HepG2 (cell line): ENCODE measurements around the gene NLRC4. TPM values are rescaled to one million over a fixed set of nuclear protein-coding genes. Genes with fewer than 3 reads are reported as not detected.

Experiments
- ATAC-seq: fragments of 200-7000 bp; cut with Tn5 transposase; 3 replicates; pipeline ENCODE4 v1.9.1; 2020; ENCODE audit warnings: mild to moderate bottlenecking, moderate library complexity
- BruUV-seq: library from RNA; stranded (reverse); fragments of 400-500 nt; replicated peaks from 2 replicates; lab custom pipeline; 2021; lab: Mats Ljungman, UMichigan
- CTCF ChIA-PET: fragments of 300-600 bp; formaldehyde crosslinking; extraction: SDS; loops from one replicate; lab custom pipeline; 2021; ENCODE audit warnings: low total read pairs, inconsistent platforms, low intra/inter-chr PET ratio; lab: Yijun Ruan, JAX
- POLR2A ChIA-PET: fragments of 350-600 bp; sonication (Branson Sonifier 250); formaldehyde crosslinking; loops from one replicate; lab custom pipeline; 2020; ENCODE audit warnings: antibody characterized with exemption, inconsistent platforms; lab: Yijun Ruan, JAX
- DNase-seq: peaks from one replicate; pipeline ENCODE4 v3.0.0-alpha.2; 2015; ENCODE audit warnings: low spot score
- FAIRE-seq: peaks from 3 replicates; lab custom pipeline; 2011; peaks lifted over from hg19 to GRCh38; lab: Jason Lieb, UNC
- H2AFZ ChIP-seq: one replicate; pipeline ENCODE4 v1.6.1; 2011; ENCODE audit warnings: low read length, inconsistent platforms
- H3K27ac ChIP-seq: fragments of 300-600 bp; 3 replicates; pipeline ENCODE4 v1.8.0; 2011; ENCODE audit warnings: mixed run types, mild to moderate bottlenecking, mixed read lengths, low read length, inconsistent platforms; ENCODE audit not compliant: insufficient read depth; ENCODE audit errors: extremely low read length
- H3K27me3 ChIP-seq, 2 experiments: fragments of 200-600 bp in 1 of 2; 2 replicates in 1 of 2; 3 replicates in 1 of 2; pipeline versions ENCODE4 v1.6.0 to v1.8.0; 2011; ENCODE audit warnings: low read length in 2 of 2, mild to moderate bottlenecking in 2 of 2, moderate library complexity in 2 of 2, inconsistent platforms in 1 of 2; ENCODE audit not compliant: insufficient read depth in 2 of 2, control insufficient read depth in 1 of 2
- H3K36me3 ChIP-seq, 2 experiments: fragments of 200-600 bp in 1 of 2; replicated peaks in 1 of 2; 2 replicates in 1 of 2; 3 replicates in 1 of 2; pipeline versions ENCODE4 v1.5.1 to v1.8.0; 2011; ENCODE audit warnings: low read length in 2 of 2, inconsistent platforms in 1 of 2; ENCODE audit not compliant: insufficient read depth in 2 of 2, control insufficient read depth in 1 of 2
- H3K4me1 ChIP-seq: 2 replicates; pipeline ENCODE4 v1.5.1; 2012; ENCODE audit warnings: low read length, inconsistent platforms; ENCODE audit not compliant: insufficient read depth
- H3K4me2 ChIP-seq: 2 replicates; pipeline ENCODE4 v1.6.0; 2011; ENCODE audit warnings: low read depth, low read length, inconsistent platforms
- H3K4me3 ChIP-seq, 3 experiments: fragments of 200-600 bp in 1 of 3; sonication (generic), shearing (Covaris generic) in 1 of 3; replicated peaks in 1 of 3; 2 replicates each; pipeline ENCODE4 v1.5.1; 2011 to 2016; ENCODE audit warnings: low read length in 3 of 3, inconsistent platforms in 2 of 3, low read depth in 2 of 3, mild to moderate bottlenecking in 2 of 3, control low read depth in 1 of 3, mixed read lengths in 1 of 3; ENCODE audit not compliant: insufficient read depth in 1 of 3
- H3K79me2 ChIP-seq: one replicate; pipeline ENCODE4 v1.6.1; 2011; ENCODE audit warnings: low read length, inconsistent platforms; ENCODE audit not compliant: insufficient read depth
- H3K9ac ChIP-seq: 2 replicates; pipeline ENCODE4 v1.6.0; 2011; ENCODE audit warnings: mild to moderate bottlenecking, low read depth, low read length, inconsistent platforms; ENCODE audit not compliant: insufficient read depth
- H3K9me3 ChIP-seq: 2 replicates; pipeline ENCODE4 v1.5.1; 2012; ENCODE audit warnings: mild to moderate bottlenecking, low read length
- H4K20me1 ChIP-seq: 2 replicates; pipeline ENCODE4 v1.6.0; 2011; ENCODE audit warnings: inconsistent platforms, mild to moderate bottlenecking, low read length, moderate library complexity; ENCODE audit not compliant: insufficient read depth
- BCL6 ChIP-seq: IDR thresholded peaks from 2 replicates; pipeline ENCODE4 v1.6.1; 2016; ENCODE audit warnings: missing genetic modification reagents, missing compliant biosample characterization
- EHMT2 ChIP-seq: fragments of 200-600 bp; sonication (generic); IDR thresholded peaks from 2 replicates; pipeline ENCODE4 v1.7.0; 2017; ENCODE audit warnings: antibody characterized with exemption, low read depth, low read length, borderline replicate concordance
- KMT2A ChIP-seq: sonication (generic); formaldehyde crosslinking; IDR thresholded peaks from 2 replicates; pipeline ENCODE4 v1.4.0; 2020; ENCODE audit warnings: missing genetic modification reagents
- YEATS2 ChIP-seq: sonication (generic); formaldehyde crosslinking; IDR thresholded peaks from 2 replicates; pipeline ENCODE4 v1.4.0; 2020; ENCODE audit warnings: missing genetic modification reagents, borderline replicate concordance
- ZNF451 ChIP-seq: sonication (generic); formaldehyde crosslinking; IDR thresholded peaks from 2 replicates; pipeline ENCODE4 v1.5.0; 2020; ENCODE audit warnings: mild to moderate bottlenecking, missing genetic modification reagents
- ZNF484 ChIP-seq: sonication (generic); formaldehyde crosslinking; IDR thresholded peaks from 2 replicates; pipeline ENCODE4 v1.5.1; 2020; ENCODE audit warnings: mild to moderate bottlenecking, low read depth, missing genetic modification reagents, borderline replicate concordance
- ZNF496 ChIP-seq: sonication (generic); formaldehyde crosslinking; IDR thresholded peaks from 2 replicates; pipeline ENCODE4 v1.8.1; 2023; ENCODE audit warnings: mild to moderate bottlenecking, moderate library complexity, missing genetic modification reagents; ENCODE audit not compliant: insufficient replicate concordance
- ZNF530 ChIP-seq: sonication (generic); formaldehyde crosslinking; IDR thresholded peaks from 2 replicates; pipeline ENCODE4 v1.5.0; 2020; ENCODE audit warnings: low read depth, mild to moderate bottlenecking, missing genetic modification reagents
- ZNF879 ChIP-seq: sonication (generic); formaldehyde crosslinking; IDR thresholded peaks from 2 replicates; pipeline ENCODE4 v1.8.1; 2023; ENCODE audit warnings: missing genetic modification reagents
- ZSCAN31 ChIP-seq: sonication (generic); formaldehyde crosslinking; IDR thresholded peaks from 2 replicates; pipeline ENCODE4 v1.5.0; 2020; ENCODE audit warnings: low read depth, mild to moderate bottlenecking, missing genetic modification reagents
- WGBS: methylation state at CpG from one replicate; pipeline ENCODE4 v1.1.6; 2017; ENCODE audit warnings: low lambda C conversion rate; 5-methylcytosine and 5-hydroxymethylcytosine counted together
- in situ Hi-C: cut with HindIII; loops from 2 replicates; pipeline ENCODE4 v1.10.0; 2017; ENCODE audit warnings: low pct_unique_long_range_greater_than_20kb; ENCODE audit not compliant: extremely low pct_ligation_motif_present
- intact Hi-C: fragments of 100-400 bp; cut with micrococcal nuclease; formaldehyde crosslinking; loops from one replicate; pipeline ENCODE4 v1.10.0; 2022; ENCODE audit not compliant: unreplicated experiment
- polyA plus RNA-seq, 8 experiments: library from polyadenylated mRNA; depleted of rRNA in 3 of 8; stranded (reverse) in 7 of 8; unstranded in 1 of 8; fragments of >200 nt; fragmentation: Illumina TruSeq in 4 of 8; extraction: Trizol in 4 of 8; gene quantifications; 2 replicates each; pipeline versions ENCODE4 v1.2.1 to v1.2.3, GENCODE V29; 2011 to 2016; ENCODE audit warnings: low read depth in 4 of 8, missing spikeins in 1 of 8, mixed read lengths in 1 of 8; ENCODE audit not compliant: insufficient read depth in 1 of 8
- total RNA-seq, 5 experiments: library from RNA; depleted of rRNA; stranded (reverse); fragments of >200 nt; fragmentation: Illumina TruSeq; extraction: Trizol; gene quantifications; 2 replicates each; pipeline ENCODE4 v1.2.3, GENCODE V29; 2016; ENCODE audit warnings: low read depth in 1 of 5
- TF ChIP-seq, protein P1 (sequence below): sonication (generic); formaldehyde crosslinking; IDR thresholded peaks from 2 replicates; pipeline ENCODE4 v1.5.1; 2020; ENCODE audit warnings: missing genetic modification reagents, mild to moderate bottlenecking, borderline replicate concordance
- TF ChIP-seq, protein P2 (sequence below): sonication (generic); formaldehyde crosslinking; IDR thresholded peaks from 2 replicates; pipeline ENCODE4 v1.8.1; 2023; ENCODE audit warnings: mild to moderate bottlenecking, missing genetic modification reagents
- TF ChIP-seq, protein P3 (sequence below): sonication (generic); formaldehyde crosslinking; IDR thresholded peaks from 2 replicates; pipeline ENCODE4 v1.4.0; 2020; ENCODE audit warnings: mild to moderate bottlenecking, missing genetic modification reagents
- TF ChIP-seq, protein P4 (sequence below): IDR thresholded peaks from 2 replicates; pipeline ENCODE4 v1.6.1; 2016

Gene NLRC4
- total and polyA plus RNA-seq, 2 of the 13 experiments (the other 11 are each of a cell fraction or from before 2014, with no cell fraction given) = 0.15 to 0.29 TPM

DNA sequence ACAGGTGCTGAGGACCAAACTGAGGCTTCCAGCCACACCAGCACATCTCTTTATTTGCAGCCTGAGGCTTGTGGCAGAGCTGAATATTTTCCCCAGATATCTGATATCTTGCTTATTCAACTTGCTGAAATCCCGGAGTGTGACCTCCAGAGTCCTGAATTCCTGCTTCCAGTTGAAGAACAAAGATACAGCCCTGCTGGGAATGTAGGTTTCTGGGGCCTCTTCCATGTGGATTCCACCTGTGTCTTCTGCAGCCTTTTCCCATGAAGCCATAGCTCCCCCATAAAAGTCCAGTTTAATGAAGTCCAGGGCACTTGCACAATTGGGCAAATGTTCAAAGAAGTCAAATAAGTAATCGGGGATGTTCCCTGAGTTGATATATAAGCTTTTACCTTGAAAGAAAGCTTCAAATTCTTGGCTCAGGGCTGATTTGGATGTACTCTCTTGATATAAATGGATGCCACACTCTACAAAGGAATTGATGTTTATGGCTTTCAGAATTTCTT is 14.9 kb downstream of the NLRC4 start:
- POLR2A ChIA-PET = no interaction called here
- no peak overlapping the region for H2AFZ ChIP-seq
- no peak for FAIRE-seq

More for the DNA sequence above, 14.9 kb downstream of the NLRC4 start:
- Histone ChIP-seq H4K20me1 (no peaks in the 10 kb centered on the region), H3K27me3 (no peaks in the 10 kb centered on the region; a peak in 1 of 5 replicates), H3K27ac (no peak overlapping the region), H3K4me1 (peaks cover 35% of the 10 kb centered on the region), H3K4me2 (peak overlapping the region; percentile 57), H3K9ac (no peak overlapping the region), H3K4me3 (peak overlapping the region in 1 of 3 experiments; percentile 29; a peak in 1 of 6 replicates), H3K9me3 (no peaks in the 10 kb centered on the region), H3K36me3 (no peaks in the 10 kb centered on the region)
- 9% methylated on average over 2 of the region's 2 CpGs for WGBS
- CTCF ChIA-PET = no interaction called here
- no TSS peak for BruUV-seq
- intact Hi-C loops = no loop called here
- no peak for TF ChIP-seq BCL6
- no peak for TF ChIP-seq YEATS2 (CRISPR knock-in tag)
- no peak for TF ChIP-seq ZNF496
- TF ChIP-seq ZNF451 = no peak
- TF ChIP-seq ZNF530 (CRISPR knock-in tag) = no peak
- TF ChIP-seq, protein P1, sequence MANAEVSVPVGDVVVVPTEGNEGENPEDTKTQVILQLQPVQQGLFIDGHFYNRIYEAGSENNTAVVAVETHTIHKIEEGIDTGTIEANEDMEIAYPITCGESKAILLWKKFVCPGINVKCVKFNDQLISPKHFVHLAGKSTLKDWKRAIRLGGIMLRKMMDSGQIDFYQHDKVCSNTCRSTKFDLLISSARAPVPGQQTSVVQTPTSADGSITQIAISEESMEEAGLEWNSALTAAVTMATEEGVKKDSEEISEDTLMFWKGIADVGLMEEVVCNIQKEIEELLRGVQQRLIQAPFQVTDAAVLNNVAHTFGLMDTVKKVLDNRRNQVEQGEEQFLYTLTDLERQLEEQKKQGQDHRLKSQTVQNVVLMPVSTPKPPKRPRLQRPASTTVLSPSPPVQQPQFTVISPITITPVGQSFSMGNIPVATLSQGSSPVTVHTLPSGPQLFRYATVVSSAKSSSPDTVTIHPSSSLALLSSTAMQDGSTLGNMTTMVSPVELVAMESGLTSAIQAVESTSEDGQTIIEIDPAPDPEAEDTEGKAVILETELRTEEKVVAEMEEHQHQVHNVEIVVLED = no peak
- TF ChIP-seq EHMT2 = no peak
- TF ChIP-seq, protein P2, sequence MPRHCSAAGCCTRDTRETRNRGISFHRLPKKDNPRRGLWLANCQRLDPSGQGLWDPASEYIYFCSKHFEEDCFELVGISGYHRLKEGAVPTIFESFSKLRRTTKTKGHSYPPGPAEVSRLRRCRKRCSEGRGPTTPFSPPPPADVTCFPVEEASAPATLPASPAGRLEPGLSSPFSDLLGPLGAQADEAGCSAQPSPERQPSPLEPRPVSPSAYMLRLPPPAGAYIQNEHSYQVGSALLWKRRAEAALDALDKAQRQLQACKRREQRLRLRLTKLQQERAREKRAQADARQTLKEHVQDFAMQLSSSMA (CRISPR knock-in tag) = no peak
- no peak for TF ChIP-seq ZNF484 (CRISPR knock-in tag)
- TF ChIP-seq ZNF879 = no peak
- TF ChIP-seq, protein P3, sequence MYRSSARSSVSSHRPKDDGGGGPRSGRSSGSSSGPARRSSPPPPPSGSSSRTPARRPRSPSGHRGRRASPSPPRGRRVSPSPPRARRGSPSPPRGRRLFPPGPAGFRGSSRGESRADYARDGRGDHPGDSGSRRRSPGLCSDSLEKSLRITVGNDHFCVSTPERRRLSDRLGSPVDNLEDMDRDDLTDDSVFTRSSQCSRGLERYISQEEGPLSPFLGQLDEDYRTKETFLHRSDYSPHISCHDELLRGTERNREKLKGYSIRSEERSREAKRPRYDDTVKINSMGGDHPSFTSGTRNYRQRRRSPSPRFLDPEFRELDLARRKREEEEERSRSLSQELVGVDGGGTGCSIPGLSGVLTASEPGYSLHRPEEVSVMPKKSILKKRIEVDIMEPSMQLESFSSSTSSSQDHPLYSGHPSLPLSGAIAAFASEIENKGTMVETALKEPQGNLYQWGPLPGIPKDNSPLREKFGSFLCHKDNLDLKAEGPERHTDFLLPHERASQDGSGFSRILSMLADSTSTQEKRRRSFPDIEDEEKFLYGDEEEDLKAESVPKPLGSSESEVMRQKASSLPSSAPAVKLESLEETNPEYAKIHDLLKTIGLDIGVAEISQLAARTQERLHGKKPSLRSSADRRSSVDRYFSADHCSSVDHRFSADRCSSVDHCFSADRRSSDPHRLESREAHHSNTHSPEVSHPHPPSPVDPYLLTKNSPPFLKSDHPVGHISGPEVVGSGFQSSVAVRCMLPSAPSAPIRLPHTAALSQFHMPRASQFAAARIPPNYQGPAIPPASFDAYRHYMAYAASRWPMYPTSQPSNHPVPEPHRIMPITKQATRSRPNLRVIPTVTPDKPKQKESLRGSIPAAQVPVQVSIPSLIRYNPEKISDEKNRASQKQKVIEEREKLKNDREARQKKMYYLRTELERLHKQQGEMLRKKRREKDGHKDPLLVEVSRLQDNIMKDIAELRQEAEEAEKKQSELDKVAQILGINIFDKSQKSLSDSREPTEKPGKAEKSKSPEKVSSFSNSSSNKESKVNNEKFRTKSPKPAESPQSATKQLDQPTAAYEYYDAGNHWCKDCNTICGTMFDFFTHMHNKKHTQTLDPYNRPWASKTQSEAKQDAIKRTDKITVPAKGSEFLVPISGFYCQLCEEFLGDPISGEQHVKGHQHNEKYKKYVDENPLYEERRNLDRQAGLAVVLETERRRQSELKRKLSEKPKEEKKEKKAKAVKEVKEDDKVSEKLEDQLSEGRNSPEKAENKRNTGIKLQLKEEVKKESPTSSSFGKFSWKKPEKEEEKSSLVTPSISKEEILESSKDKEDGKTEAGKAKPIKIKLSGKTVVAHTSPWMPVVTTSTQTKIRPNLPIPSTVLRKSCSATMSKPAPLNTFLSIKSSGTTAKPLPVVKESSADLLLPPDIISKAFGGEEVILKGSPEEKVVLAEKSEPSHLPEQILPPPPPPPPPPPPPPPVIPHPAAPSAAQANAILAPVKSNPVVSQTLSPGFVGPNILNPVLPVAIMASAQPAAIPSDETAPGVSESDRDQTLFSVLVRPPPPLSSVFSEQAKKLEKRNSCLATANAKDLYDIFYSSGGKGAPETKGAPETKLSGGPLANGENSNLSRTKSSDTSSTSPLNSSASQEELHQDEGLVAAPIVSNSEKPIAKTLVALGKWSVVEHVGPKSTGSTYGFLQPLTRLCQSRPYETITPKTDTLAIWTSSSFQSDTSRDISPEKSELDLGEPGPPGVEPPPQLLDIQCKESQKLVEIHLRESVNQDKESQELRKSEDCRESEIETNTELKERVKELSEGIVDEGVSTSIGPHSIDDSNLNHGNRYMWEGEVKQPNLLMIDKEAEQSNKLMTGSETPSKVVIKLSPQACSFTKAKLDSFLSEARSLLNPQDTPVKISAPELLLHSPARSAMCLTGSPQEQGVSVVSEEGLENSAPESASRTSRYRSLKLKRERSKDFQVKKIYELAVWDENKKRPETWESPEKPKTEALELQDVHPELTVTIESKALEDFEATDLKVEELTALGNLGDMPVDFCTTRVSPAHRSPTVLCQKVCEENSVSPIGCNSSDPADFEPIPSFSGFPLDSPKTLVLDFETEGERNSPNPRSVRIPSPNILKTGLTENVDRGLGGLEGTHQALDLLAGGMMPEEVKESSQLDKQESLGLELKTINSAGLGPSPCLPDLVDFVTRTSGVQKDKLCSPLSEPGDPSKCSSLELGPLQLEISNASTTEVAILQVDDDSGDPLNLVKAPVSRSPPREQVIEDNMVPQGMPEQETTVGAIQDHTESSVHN (CRISPR knock-in tag) = no peak
- TF ChIP-seq ZSCAN31 = no peak
- TF ChIP-seq, protein P4, sequence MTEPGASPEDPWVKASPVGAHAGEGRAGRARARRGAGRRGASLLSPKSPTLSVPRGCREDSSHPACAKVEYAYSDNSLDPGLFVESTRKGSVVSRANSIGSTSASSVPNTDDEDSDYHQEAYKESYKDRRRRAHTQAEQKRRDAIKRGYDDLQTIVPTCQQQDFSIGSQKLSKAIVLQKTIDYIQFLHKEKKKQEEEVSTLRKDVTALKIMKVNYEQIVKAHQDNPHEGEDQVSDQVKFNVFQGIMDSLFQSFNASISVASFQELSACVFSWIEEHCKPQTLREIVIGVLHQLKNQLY (CRISPR knock-in tag) = no peak
- no peak for TF ChIP-seq KMT2A
- TF ChIP-seq, all 625 proteins: peak for 0
- DNase-seq (no peak), ATAC-seq (peak; percentile 31)
- H3K79me2 ChIP-seq = no peaks in the 10 kb centered on the region
- in situ Hi-C loops = no loop called here
